Measurements from ENCODE around the gene OPTC. TPM values are rescaled to one million over a fixed set of nuclear protein-coding genes. Genes with fewer than 3 reads are reported as not detected.
"Not testable (repeated sequence)": the region's sequence is repeated elsewhere in the genome, so short reads cannot be mapped to it uniquely, and the experiment has no call there.

The OPTC gene
- not detected for total RNA-seq
- not detected for polyA plus RNA-seq
- 0 reads per million in 6 experiments for total RNA-seq

DNA sequence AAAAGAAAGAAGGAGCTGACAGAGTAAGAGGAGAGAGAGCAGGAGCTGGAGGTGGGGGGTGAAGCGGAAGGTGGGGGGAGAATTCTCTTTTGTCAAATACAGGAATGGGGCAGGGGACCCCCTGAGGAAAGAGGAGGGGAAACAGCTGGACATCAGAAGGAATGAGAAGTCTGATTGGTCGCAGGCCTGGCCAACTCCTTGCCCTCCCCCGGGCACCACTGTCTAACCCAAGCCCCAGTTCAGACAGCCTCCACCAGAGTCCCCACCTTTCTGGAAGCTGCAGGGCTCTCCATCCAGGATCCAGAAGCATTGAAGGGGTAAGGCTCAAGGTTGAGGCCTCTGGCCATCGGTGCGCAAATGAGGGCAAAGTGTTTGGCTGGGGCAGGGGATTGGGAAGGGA, at the start of gene OPTC:
OPTC (plus strand) TSS at position 253 of the 400 bp plus-strand sequence. CDS start 1,853 bp downstream, outside the sequence.
- Mint-ChIP-seq H3K36me3 (no peaks in the 10 kb centered on the region), H3K4me3 (no peak within 1 kb of the TSS)
- POLR2A ChIA-PET, result no interaction called here

DNA sequence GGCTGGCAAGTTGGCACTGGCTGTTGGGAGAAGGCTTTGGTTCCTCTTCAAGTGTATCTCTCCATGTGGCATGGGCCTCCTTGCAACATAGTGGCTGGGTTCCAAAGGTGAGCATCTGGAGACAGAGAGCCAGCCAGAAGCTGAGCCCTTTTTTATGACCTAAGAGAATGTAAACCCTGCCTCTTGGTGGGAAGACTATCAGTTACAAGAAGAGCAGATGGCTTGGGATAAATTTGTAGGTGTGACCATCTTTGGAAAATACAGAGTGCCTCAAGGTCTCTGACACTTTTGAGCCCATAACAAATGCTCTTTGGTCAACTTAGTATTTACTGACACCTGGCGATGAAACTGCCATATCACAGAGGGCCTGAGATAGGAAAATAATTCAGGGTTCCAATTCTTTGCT, 49.8 kb upstream of the OPTC start:
- Mint-ChIP-seq H3K4me1 (peaks cover 0 to 3% (median 0%) of the 10 kb centered on the region in 4 donors), H3K36me3 (peaks cover 0 to 5% (median 0%) of the 10 kb centered on the region in 3 donors), H3K4me3 (no peak overlapping the region), H3K27me3 (peaks cover 13 to 24% (median 17%) of the 10 kb centered on the region in 5 donors), H3K9me3 (peaks cover 0 to 9% (median 4%) of the 10 kb centered on the region in 9 donors), H3K27ac (no peak overlapping the region)
- POLR2A ChIA-PET, result no interaction called here
- DNase-seq (no peak), ATAC-seq (no peak)

More for the DNA sequence above, at the start of gene OPTC:
- H3K27me3 Mint-ChIP-seq, result peaks cover 0 to 5% (median 0%) of the 10 kb centered on the region in 5 donors
- peak within 1 kb of the TSS in 1 of 10 donors; percentile 37 for H3K27ac Mint-ChIP-seq
- ATAC-seq, result no peak
- H3K9me3 Mint-ChIP-seq, result no peaks in the 10 kb centered on the region
- H3K4me1 Mint-ChIP-seq, result peaks cover 0 to 5% (median 3%) of the 10 kb centered on the region in 4 donors
- DNase-seq, result no peak

GRCh38 chr1:203447151-203447550, 46.8 kb upstream of the OPTC start:
- no peak overlapping the region for H3K4me3 Mint-ChIP-seq
- peak overlapping the region in 1 of 10 donors; percentile 69 for H3K27ac Mint-ChIP-seq
- POLR2A ChIA-PET, result no interaction called here
- no peak for ATAC-seq
- peaks cover 0 to 9% (median 4%) of the 10 kb centered on the region in 9 donors for H3K9me3 Mint-ChIP-seq
- H3K36me3 Mint-ChIP-seq, result peaks cover 0 to 5% (median 0%) of the 10 kb centered on the region in 3 donors
- peaks cover 20 to 39% (median 23%) of the 10 kb centered on the region in 5 donors for H3K27me3 Mint-ChIP-seq
- no peaks in the 10 kb centered on the region for H3K4me1 Mint-ChIP-seq
- DNase-seq, result no peak

GRCh38 chr1:203447598-203447997, 46.4 kb upstream of the OPTC start:
- H3K27me3 Mint-ChIP-seq, result peaks cover 18 to 37% (median 21%) of the 10 kb centered on the region in 5 donors
- ATAC-seq, result not testable (repeated sequence)

GRCh38 chr1:203448521-203449061, 45.4 kb upstream of the OPTC start:
- POLR2A ChIA-PET, result no interaction called here
- peaks cover 0 to 5% (median 0%) of the 10 kb centered on the region in 3 donors for H3K36me3 Mint-ChIP-seq
- H3K27me3 Mint-ChIP-seq, result peaks cover 14 to 27% (median 21%) of the 10 kb centered on the region in 5 donors
- H3K4me1 Mint-ChIP-seq, result no peaks in the 10 kb centered on the region
- peak overlapping the region in 1 of 10 donors; percentile 54 for H3K27ac Mint-ChIP-seq
- H3K9me3 Mint-ChIP-seq, result peaks cover 0 to 9% (median 4%) of the 10 kb centered on the region in 9 donors
- ATAC-seq, result no peak
- no peak overlapping the region for H3K4me3 Mint-ChIP-seq
- no peak for DNase-seq

More at GRCh38 chr1:203447598-203447997, 46.4 kb upstream of the OPTC start:
- DNase-seq, H3K4me1 Mint-ChIP-seq, H3K27ac Mint-ChIP-seq, H3K36me3 Mint-ChIP-seq, H3K4me3 Mint-ChIP-seq, H3K9me3 Mint-ChIP-seq, POLR2A ChIA-PET: not testable (repeated sequence)

DNA sequence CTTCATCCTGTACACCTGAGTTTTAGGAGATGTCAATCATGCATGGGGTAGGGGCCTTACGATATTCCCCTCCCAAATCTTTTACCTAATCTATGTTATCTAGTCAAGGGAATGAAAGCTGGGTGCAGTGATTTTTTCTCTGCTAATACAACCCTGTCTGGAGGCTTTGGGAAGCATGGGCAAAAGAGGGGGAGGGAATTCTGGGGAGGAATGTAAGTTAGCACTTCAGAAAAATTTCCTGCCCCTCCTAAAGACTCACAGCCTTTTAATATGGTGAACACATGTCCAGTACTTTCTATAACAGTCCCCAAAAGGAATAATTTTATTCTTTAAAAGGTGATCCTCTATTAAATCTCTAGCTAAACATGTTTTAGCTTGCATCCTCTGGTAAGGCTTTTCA, 44.0 kb upstream of the OPTC start:
- H3K4me1 Mint-ChIP-seq, result no peaks in the 10 kb centered on the region

DNA sequence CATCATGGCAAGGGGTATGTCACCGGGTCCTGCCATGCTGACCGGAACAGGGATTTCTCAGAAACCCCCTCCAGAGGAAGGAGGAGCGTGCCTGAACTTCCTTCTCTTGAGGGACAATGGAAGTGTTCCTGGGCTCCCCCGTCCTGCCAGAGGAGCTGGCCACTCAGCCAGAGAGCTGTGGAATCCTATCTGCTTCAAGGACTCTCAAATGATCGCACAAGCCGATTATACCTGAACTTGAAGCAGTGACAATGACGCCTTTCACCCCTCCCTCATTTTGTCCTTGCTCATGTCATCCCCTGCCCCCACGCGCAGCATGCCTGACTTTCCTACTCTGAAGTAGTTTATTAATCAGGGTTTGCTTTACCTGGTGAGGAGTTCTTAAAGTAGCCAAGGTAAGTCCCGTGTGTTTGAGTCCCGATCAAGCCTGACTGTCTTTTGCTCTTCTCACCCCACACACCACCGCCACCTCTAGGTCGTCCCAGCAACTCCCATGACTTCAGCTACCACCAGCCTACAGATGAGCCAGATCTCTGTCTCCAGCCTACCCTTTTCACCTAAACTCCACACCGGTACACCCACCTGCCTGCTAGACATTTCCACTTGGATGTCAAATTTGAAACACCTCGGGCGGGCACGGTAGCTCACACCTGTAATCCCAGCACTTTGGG, 43.3 kb upstream of the OPTC start:
- no peak for ATAC-seq
- no peak overlapping the region for H3K27ac Mint-ChIP-seq
- POLR2A ChIA-PET, result no interaction called here
- no peaks in the 10 kb centered on the region for H3K36me3 Mint-ChIP-seq
- no peak for DNase-seq
- H3K9me3 Mint-ChIP-seq, result no peaks in the 10 kb centered on the region
- H3K4me1 Mint-ChIP-seq, result no peaks in the 10 kb centered on the region
- no peak overlapping the region for H3K4me3 Mint-ChIP-seq
- H3K27me3 Mint-ChIP-seq, result peaks cover 13 to 33% (median 21%) of the 10 kb centered on the region in 5 donors

More for the DNA sequence above, 44.0 kb upstream of the OPTC start:
- POLR2A ChIA-PET, result no interaction called here
- Mint-ChIP-seq H3K27me3 (peaks cover 15 to 31% (median 21%) of the 10 kb centered on the region in 5 donors), H3K9me3 (peaks cover 0 to 5% (median 1%) of the 10 kb centered on the region in 9 donors), H3K4me3 (no peak overlapping the region), H3K36me3 (peaks cover 0 to 2% (median 0%) of the 10 kb centered on the region in 3 donors), H3K27ac (no peak overlapping the region)
- ATAC-seq (no peak), DNase-seq (no peak)

- POLR2A ChIA-PET, result no interaction called here
- Mint-ChIP-seq H3K4me1 (no peaks in the 10 kb centered on the region), H3K4me3 (no peak overlapping the region), H3K36me3 (no peaks in the 10 kb centered on the region), H3K9me3 (no peaks in the 10 kb centered on the region), H3K27me3 (peaks cover 14 to 34% (median 21%) of the 10 kb centered on the region in 5 donors), H3K27ac (peak overlapping the region in 1 of 10 donors; percentile 7)
- ATAC-seq, result no peak
- DNase-seq, result no peak
Observed at GRCh38 chr1:203451836-203452784, 41.8 kb upstream of the OPTC start.

- H3K27me3 Mint-ChIP-seq, result peaks cover 14 to 34% (median 21%) of the 10 kb centered on the region in 5 donors
- ATAC-seq, result no peak
- POLR2A ChIA-PET, result no interaction called here
Observed at GRCh38 chr1:203453016-203453415, 40.9 kb upstream of the OPTC start.

GRCh38 chr1:203453616-203454015, 40.3 kb upstream of the OPTC start:
- Mint-ChIP-seq H3K27ac (no peak overlapping the region), H3K36me3 (no peaks in the 10 kb centered on the region), H3K9me3 (no peaks in the 10 kb centered on the region), H3K4me1 (no peaks in the 10 kb centered on the region), H3K4me3 (no peak overlapping the region), H3K27me3 (peaks cover 14 to 34% (median 21%) of the 10 kb centered on the region in 5 donors)
- DNase-seq, result no peak
- ATAC-seq, result no peak
- POLR2A ChIA-PET, result no interaction called here

More at GRCh38 chr1:203453016-203453415, 40.9 kb upstream of the OPTC start:
- no peaks in the 10 kb centered on the region for H3K4me1 Mint-ChIP-seq
- DNase-seq, result no peak
- no peaks in the 10 kb centered on the region for H3K36me3 Mint-ChIP-seq
- no peak overlapping the region for H3K27ac Mint-ChIP-seq
- no peaks in the 10 kb centered on the region for H3K9me3 Mint-ChIP-seq
- H3K4me3 Mint-ChIP-seq, result no peak overlapping the region

GRCh38 chr1:203454986-203455471, 38.9 kb upstream of the OPTC start:
- DNase-seq (no peak), ATAC-seq (no peak)
- peaks cover 0 to 4% (median 0%) of the 10 kb centered on the region in 4 donors for H3K4me1 Mint-ChIP-seq
- peaks cover 6 to 32% (median 18%) of the 10 kb centered on the region in 5 donors for H3K27me3 Mint-ChIP-seq
- POLR2A ChIA-PET, result no interaction called here
- no peaks in the 10 kb centered on the region for H3K36me3 Mint-ChIP-seq
- H3K27ac Mint-ChIP-seq, result peak overlapping the region in 1 of 10 donors; percentile 84
- no peaks in the 10 kb centered on the region for H3K9me3 Mint-ChIP-seq
- H3K4me3 Mint-ChIP-seq, result no peak overlapping the region

GRCh38 chr1:203455706-203456105, 38.2 kb upstream of the OPTC start:
- no peak overlapping the region for H3K4me3 Mint-ChIP-seq
- H3K27ac Mint-ChIP-seq, result peak overlapping the region in 1 of 10 donors; percentile 28
- ATAC-seq (no peak), DNase-seq (no peak)
- H3K9me3 Mint-ChIP-seq, result no peaks in the 10 kb centered on the region
- H3K4me1 Mint-ChIP-seq, result peaks cover 0 to 7% (median 0%) of the 10 kb centered on the region in 4 donors
- POLR2A ChIA-PET, result no interaction called here
- H3K36me3 Mint-ChIP-seq, result no peaks in the 10 kb centered on the region
- peaks cover 8 to 32% (median 20%) of the 10 kb centered on the region in 5 donors for H3K27me3 Mint-ChIP-seq
